Measurements from ENCODE around the gene PCDH9.

GRCh38 chr13:66359393-66359792, 870.7 kb downstream of the PCDH9 start:
- TF ChIP-seq CTCF (IDR thresholded peaks at IDR 0.05) (no peak), POLR2A (IDR thresholded peaks at IDR 0.05) (no peak)

All from thyroid gland (tissue), 4 donors.